ENCODE measurements around the gene NAA30.

Gene NAA30

GRCh38 chr14:57392830-57393229 lies 2.4 kb downstream of the NAA30 start:
- no peak for DNase-seq (ENCODE audit: low read depth, low spot score)

- DNase-seq (ENCODE audit: low read depth, low spot score), result no peak
Measured at GRCh38 chr14:57400556-57401494, 10.4 kb downstream of the NAA30 start.

GRCh38 chr14:57401501-57401900 lies 11.1 kb downstream of the NAA30 start:
- DNase-seq (ENCODE audit: low read depth, low spot score), result no peak

- DNase-seq (ENCODE audit: low read depth, low spot score), result no peak
Measured at GRCh38 chr14:57402173-57402852, 11.9 kb downstream of the NAA30 start.

- DNase-seq (ENCODE audit: low read depth, low spot score), result no peak
Measured at GRCh38 chr14:57403521-57403864, 13.1 kb downstream of the NAA30 start.

GRCh38 chr14:57405562-57405961 lies 15.2 kb downstream of the NAA30 start:
- no peak for DNase-seq (ENCODE audit: low read depth, low spot score)

- no peak for DNase-seq (ENCODE audit: low read depth, low spot score)
Measured at GRCh38 chr14:57408037-57408436, 17.7 kb downstream of the NAA30 start.

- no peak for DNase-seq (ENCODE audit: low read depth, low spot score)
Measured at GRCh38 chr14:57408634-57409033, 18.2 kb downstream of the NAA30 start.

- DNase-seq (ENCODE audit: low read depth, low spot score), result no peak
Measured at GRCh38 chr14:57412341-57412740, 22.0 kb downstream of the NAA30 start.

- no peak for DNase-seq (ENCODE audit: low read depth, low spot score)
Measured at GRCh38 chr14:57413849-57414248, 23.5 kb downstream of the NAA30 start.

GRCh38 chr14:57417228-57417627 lies 26.8 kb downstream of the NAA30 start:
- DNase-seq (ENCODE audit: low read depth, low spot score), result no peak

- no peak for DNase-seq (ENCODE audit: low read depth, low spot score)
Measured at GRCh38 chr14:57418999-57419398, 28.6 kb downstream of the NAA30 start.

GRCh38 chr14:57420033-57420432 lies 29.6 kb downstream of the NAA30 start:
- no peak for DNase-seq (ENCODE audit: low read depth, low spot score)

- no peak for DNase-seq (ENCODE audit: low read depth, low spot score)
Measured at GRCh38 chr14:57420986-57421385, 30.6 kb downstream of the NAA30 start.

GRCh38 chr14:57435923-57436322 lies 45.5 kb downstream of the NAA30 start:
- DNase-seq (ENCODE audit: low read depth, low spot score), result no peak

GRCh38 chr14:57461777-57462320 lies 71.5 kb downstream of the NAA30 start:
- no peak for DNase-seq (ENCODE audit: low read depth, low spot score)

GRCh38 chr14:57462551-57462950 lies 72.2 kb downstream of the NAA30 start:
- no peak for DNase-seq (ENCODE audit: low read depth, low spot score)

- DNase-seq (ENCODE audit: low read depth, low spot score), result no peak
Measured at GRCh38 chr14:57464008-57464730, 73.8 kb downstream of the NAA30 start.

Data from brain pericyte (primary cell).